ENCODE measurements around the gene RAD1.
A peak's percentile ranks its signal among the peaks of the same experiment; 100 is the strongest.

The RAD1 gene

DNA sequence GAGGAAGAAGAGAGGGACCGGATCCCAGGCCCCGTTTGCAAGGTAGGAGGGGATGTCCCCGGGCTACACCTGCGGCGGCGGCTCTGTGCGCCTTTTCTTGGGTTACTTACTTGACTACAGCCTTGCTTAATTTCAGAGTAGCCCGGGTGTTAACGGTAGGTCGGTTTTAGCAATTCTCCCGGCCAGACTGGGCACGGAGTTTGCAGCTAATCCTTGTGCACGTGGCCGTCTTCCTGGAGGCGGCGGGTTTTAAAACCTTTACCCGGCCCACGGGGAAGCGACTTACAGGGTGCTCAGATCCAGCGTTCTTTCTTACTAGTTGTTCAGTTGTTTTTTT, 520 bp upstream of the RAD1 start:
- no peak for DNase-seq (ENCODE audit: low spot score)

GRCh38 chr5:34914671-34915138, 599 bp downstream of the RAD1 start:
- DNase-seq (ENCODE audit: low spot score): no peak

GRCh38 chr5:34913072-34913471, 2.2 kb downstream of the RAD1 start:
- no peak for DNase-seq (ENCODE audit: low spot score)

- DNase-seq (ENCODE audit: low spot score): no peak
Measured at GRCh38 chr5:34905564-34905963, 9.7 kb downstream of the RAD1 start.

GRCh38 chr5:34903260-34903659, 12.0 kb downstream of the RAD1 start:
- no peak for DNase-seq (ENCODE audit: low spot score)

GRCh38 chr5:34900652-34901051, 14.7 kb downstream of the RAD1 start:
- no peak for DNase-seq (ENCODE audit: low spot score)

DNA sequence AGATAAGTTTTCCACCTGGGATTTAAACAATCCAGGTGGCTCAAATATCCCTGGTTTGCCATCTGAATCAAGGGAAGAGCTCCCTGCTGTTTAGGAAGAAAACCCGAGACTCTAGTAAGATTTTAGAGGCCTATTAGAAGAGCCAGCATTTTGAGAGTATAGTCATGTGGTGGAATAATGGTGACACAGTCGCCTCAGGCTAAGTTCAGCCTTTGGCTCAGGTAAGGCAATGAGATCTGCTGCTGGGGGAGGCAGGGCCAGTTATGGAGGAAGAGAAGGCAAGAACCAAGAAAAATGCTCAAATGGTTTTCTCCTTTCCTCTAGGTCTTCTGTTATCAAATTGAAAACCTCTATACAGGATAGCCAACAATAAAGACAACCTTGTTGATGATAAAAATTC, 16.2 kb downstream of the RAD1 start:
- no peak for DNase-seq (ENCODE audit: low spot score)

DNA sequence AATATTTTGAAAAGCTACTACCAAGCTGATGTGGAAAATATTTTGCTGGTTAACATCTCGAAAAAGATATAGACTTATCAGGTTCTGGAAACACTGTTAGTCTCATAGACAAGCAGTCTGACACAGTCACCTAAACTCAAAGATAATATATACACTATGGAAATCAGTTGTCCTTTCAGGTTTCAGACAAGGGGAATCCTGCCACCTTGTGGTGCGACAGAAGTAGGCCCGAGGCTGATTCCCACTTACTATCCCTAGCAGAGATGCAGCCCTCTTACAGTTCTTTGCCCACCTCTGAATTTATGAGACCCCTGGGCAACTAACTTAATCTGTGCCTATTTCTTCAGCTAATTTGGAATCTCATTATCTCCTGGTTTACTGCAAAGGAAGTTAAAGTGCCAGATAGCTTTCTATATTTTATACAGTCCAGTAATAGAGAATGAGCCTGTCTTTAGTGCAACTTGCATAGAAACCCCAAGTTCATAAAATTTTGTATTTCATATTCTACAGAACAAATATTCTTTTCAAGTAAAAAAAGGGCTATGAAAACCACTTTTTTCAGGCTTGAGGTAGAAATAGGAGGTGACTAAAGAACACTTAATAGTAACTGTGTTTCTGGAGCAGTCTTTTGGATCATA, 16.9 kb downstream of the RAD1 start:
- DNase-seq (ENCODE audit: low spot score): peak; percentile 91

DNA sequence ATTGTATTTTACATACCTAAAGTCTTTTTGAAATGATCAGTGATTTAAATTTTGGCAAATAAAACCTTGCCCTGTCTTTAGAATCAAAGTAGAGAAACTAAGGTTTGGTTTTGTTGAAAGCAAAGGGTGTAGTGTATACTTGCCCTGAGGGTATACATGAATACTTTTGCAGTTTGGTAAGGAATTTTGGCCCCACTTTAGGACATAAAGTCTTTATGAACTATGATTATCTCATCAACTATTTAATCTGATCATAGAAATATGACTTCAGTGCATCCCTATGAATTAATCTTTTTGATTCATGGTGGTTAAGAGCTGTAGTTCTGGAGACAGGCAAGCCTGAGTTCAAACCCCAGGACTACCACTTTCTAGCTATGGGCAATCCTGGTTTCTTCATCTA, 17.7 kb downstream of the RAD1 start:
- no peak for DNase-seq (ENCODE audit: low spot score)

GRCh38 chr5:34895641-34896419, 19.5 kb downstream of the RAD1 start:
- DNase-seq (ENCODE audit: low spot score): no peak

DNA sequence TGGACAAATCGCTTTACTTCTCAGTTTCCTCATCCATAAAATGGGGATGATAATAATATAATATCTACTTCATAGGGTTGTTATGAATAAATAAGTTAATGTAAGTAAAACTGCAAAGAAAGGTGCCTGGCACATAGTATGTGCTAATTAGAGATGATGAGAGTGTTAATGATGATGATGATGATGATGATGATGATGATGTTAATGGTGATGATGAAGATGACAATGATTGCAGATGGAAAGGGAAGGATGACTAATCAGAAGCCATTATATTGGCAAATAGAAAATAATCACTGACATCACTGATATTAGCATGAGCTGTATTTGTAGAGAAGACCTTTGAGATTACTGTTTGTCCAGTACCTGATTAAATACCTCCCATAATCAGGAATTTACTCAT, 20.6 kb downstream of the RAD1 start:
- DNase-seq (ENCODE audit: low spot score): no peak

GRCh38 chr5:34892414-34892813, 22.9 kb downstream of the RAD1 start:
- DNase-seq (ENCODE audit: low spot score): no peak

DNA sequence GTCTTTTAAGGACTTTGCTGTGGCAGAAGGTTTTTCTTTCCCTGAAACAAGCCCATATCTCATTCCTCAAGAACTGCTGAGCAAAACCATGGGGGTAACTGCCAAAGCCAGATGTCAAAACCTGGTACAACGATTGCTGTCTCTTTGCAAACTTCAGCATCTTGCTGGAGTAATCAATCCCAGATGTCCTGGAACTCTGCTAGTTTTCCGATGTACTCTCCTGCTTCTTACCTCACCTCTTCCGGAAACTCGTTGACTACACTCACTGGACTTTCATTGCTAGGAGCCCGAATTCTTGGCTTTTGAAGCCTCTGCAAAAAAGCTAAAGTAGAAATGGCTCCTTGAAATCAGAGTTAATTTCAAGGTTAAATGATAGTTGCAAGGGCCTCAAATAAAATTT, 23.3 kb downstream of the RAD1 start:
- no peak for DNase-seq (ENCODE audit: low spot score)

GRCh38 chr5:34889394-34889793, 25.9 kb downstream of the RAD1 start:
- no peak for DNase-seq (ENCODE audit: low spot score)

GRCh38 chr5:34886392-34887119, 28.7 kb downstream of the RAD1 start:
- no peak for DNase-seq (ENCODE audit: low spot score)

- no peak for DNase-seq (ENCODE audit: low spot score)
Measured at GRCh38 chr5:34881246-34881645, 34.1 kb downstream of the RAD1 start.

DNA sequence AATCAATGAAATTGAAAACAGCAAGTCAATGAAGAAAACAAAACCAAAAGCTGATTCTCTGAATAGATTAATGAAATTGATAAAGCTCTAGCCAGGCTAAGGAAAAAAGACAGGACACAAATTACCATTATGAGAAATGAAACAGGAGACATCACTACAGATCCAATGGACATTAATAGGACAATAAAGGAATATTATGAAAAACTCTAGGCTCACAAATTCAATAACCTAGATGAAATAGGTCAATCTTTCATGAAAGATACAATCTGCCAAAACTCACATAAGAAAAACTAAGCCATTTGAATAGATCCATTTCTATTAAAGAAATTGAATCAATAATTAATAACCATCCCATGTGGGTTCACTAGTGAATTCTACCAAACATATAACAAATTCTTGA, 39.0 kb downstream of the RAD1 start:
- no peak for DNase-seq (ENCODE audit: low spot score)

DNA sequence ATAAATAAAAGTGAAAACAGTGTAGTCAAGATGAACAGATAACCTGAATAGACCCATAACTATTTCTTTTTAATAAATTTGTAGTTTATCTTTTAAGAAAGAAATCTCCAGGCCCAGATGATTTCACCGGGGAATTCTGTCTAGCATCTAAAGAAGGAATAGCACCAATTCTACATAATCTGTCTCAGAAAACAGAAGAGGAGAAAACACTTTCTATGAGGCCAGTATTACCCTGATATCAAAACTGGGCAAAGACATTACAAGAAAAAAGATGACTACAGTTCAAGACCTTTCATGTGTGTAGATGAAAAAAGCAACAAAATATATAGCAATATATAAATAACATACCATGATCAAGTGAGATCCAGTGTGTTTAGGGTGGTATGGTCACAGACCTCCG, 44.9 kb downstream of the RAD1 start:
- DNase-seq (ENCODE audit: low spot score): no peak

DNA sequence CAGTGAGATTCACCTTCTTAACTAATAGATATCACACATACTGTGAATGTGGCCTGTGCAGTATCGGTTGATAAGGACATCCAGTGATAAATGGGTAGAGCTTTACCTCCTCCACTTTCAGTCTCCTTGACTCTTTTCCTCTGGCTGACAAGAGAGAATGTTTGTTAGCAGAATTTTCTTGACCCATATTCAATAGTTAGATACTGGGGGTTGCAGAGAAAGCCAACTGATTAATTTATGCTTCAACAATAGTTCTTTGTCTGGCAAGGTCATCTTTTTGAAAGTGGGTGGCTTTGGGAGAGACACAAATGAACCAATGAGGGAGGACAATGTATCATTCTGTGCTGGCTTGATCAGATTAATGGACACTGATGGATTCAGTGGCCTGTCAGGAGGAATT, 46.0 kb downstream of the RAD1 start:
- DNase-seq (ENCODE audit: low spot score): peak; percentile 72

DNA sequence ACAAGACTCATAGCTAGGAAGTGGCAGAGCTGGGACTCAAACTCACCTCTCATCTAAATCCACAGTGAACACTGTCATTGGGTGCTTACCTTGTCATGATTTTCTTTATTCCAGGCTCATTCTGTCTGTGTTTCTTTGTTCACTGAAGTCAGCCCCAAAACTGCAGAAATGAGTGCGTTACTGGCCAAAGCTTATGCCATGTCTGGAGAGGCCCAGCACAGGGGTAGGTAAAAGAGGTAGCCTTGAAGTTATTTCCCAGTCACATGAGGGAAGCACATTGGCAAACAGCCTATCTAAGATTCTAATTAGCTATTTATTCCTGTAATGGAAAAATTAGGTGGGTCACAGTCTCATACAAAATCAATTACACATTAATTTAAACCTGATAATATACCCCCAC, 46.5 kb downstream of the RAD1 start:
- no peak for DNase-seq (ENCODE audit: low spot score)

DNA sequence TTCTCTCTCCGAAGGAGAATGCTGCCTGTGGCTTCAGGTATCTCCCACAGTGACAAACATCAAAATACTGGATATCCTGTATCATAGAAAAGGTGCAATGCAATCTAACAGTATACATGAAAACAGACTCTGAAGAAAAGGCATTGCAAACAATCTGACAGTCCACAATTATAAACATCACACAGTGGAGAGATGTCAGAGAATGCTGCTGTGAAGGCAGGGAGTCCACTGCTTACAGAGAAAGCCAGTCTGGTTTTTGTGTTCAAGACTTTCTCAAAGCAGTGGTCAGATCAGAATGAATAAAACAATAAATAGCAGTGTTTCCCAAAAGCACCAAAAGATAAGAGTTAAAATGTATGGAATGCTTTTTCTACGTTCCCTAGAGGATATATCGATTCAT, 47.6 kb downstream of the RAD1 start:
- DNase-seq (ENCODE audit: low spot score): no peak

- DNase-seq (ENCODE audit: low spot score): peak; percentile 25
Measured at GRCh38 chr5:34866989-34867471, 48.3 kb downstream of the RAD1 start.

GRCh38 chr5:34865091-34865490, 50.2 kb downstream of the RAD1 start:
- no peak for DNase-seq (ENCODE audit: low spot score)

All from Ammon's horn (tissue), 1 donor.